ENCODE data around the gene INSIG1. TPM values are rescaled to one million over a fixed set of nuclear protein-coding genes. Genes with fewer than 3 reads are reported as not detected.

INSIG1 gene
- total and polyA plus RNA-seq, 2 donors from 2014 or later, result 24.6 to 25.7 TPM

DNA sequence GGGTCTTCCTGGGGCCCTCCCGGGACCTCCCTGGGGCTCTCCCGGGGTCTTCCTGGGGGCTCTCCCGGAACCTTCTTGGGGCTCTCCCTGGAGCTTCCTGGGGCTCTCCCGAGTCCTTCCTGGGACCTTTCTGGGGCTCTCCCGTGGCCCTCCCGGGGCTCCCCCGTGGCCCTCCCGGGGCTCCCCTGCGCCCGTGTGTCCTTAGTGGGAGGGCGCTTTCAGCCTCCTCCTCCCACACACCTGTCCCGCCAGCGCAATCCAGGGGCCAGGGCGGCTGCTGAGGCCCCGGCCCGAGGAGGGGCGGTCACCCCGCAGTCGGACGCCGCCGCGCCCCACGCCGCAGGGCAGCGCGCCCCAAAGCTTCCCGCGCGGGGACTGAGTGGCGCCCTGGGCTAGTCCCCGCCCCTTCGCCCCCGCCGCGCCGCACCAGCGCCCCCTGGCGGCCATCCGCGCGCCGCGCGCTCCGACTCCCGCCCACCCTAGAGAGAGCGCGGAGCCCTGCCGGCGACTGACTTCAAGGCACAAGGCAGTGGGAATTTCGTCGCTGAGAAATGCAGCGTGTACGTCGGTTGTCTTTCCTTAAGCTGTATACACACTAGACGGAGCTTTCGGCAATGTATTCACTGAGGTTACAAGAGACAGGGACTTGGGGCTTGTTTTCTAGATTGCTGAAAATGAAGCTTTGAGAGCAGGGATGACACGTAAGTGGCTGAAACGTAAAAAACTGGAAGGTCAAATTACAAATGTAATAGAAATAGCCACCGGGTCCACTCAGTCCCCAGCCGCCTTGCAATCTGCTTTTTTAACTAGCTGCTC is 47.1 kb downstream of the INSIG1 start:
- Histone ChIP-seq H3K36me3 (ENCODE audit: control insufficient read depth in 2 of 3, insufficient read depth in 3 of 3, low read length in 3 of 3) (no peaks in the 10 kb centered on the region), H3K9me3 (ENCODE audit: control insufficient read depth in 2 of 3, insufficient read depth in 1 of 3, low read length in 3 of 3) (no peaks in the 10 kb centered on the region), H3K4me3 (ENCODE audit: low read length in 3 of 3) (peak overlapping the region in 1 of 3 donors; percentile 28), H3K4me1 (ENCODE audit: control insufficient read depth in 2 of 3, insufficient read depth in 2 of 3, low read depth in 1 of 3, low read length in 3 of 3) (peaks cover 0 to 5% (median 0%) of the 10 kb centered on the region in 3 donors), H3K27me3 (ENCODE audit: control insufficient read depth, insufficient read depth, low read length) (no peaks in the 10 kb centered on the region), H3K9ac (ENCODE audit: low read length in 3 of 3) (peak overlapping the region in 1 of 3 donors; percentile 65), H3K27ac (ENCODE audit: low read depth in 2 of 2, low read length in 2 of 2) (no peak overlapping the region)
- TF ChIP-seq, protein P1, sequence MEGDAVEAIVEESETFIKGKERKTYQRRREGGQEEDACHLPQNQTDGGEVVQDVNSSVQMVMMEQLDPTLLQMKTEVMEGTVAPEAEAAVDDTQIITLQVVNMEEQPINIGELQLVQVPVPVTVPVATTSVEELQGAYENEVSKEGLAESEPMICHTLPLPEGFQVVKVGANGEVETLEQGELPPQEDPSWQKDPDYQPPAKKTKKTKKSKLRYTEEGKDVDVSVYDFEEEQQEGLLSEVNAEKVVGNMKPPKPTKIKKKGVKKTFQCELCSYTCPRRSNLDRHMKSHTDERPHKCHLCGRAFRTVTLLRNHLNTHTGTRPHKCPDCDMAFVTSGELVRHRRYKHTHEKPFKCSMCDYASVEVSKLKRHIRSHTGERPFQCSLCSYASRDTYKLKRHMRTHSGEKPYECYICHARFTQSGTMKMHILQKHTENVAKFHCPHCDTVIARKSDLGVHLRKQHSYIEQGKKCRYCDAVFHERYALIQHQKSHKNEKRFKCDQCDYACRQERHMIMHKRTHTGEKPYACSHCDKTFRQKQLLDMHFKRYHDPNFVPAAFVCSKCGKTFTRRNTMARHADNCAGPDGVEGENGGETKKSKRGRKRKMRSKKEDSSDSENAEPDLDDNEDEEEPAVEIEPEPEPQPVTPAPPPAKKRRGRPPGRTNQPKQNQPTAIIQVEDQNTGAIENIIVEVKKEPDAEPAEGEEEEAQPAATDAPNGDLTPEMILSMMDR (IDR thresholded peaks at IDR 0.05; ENCODE audit: borderline replicate concordance, extremely low read depth, insufficient read depth), result peak; percentile 89
- peak; percentile 85 to 89 (median 88) for DNase-seq
- FAIRE-seq, result no peak
- intact Hi-C loops (cut with DNase I), result loop anchor here (5.0 kb wide), 1 partner anchor 158 kb away; no protein-coding TSS in a partner anchor

DNA sequence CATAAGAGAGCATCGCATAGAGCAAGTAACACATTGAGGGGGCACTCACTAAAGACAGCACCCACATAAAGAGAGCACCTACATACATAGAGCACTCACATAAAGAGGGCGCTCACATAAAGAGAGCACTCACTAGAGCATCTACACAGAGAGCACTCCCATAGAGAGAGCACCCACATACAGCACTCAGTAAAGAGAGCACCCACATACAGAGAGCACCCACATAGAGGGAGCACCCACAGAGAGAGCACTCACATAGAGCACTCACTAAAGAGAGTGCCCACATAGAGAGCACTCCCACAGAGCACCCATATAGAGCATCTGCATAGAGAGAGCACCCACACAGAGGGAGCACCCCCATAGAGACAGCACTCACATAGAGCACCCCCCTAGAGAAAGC is 47.8 kb downstream of the INSIG1 start:
- Histone ChIP-seq H3K27me3 (ENCODE audit: control insufficient read depth, insufficient read depth, low read length) (no peaks in the 10 kb centered on the region), H3K36me3 (ENCODE audit: control insufficient read depth in 2 of 3, insufficient read depth in 3 of 3, low read length in 3 of 3) (no peaks in the 10 kb centered on the region), H3K4me3 (ENCODE audit: low read length in 3 of 3) (peak overlapping the region in 1 of 3 donors; percentile 28), H3K9me3 (ENCODE audit: control insufficient read depth in 2 of 3, insufficient read depth in 1 of 3, low read length in 3 of 3) (no peaks in the 10 kb centered on the region), H3K4me1 (ENCODE audit: control insufficient read depth in 2 of 3, insufficient read depth in 2 of 3, low read depth in 1 of 3, low read length in 3 of 3) (peaks cover 0 to 5% (median 0%) of the 10 kb centered on the region in 3 donors), H3K9ac (ENCODE audit: low read length in 3 of 3) (no peak overlapping the region), H3K27ac (ENCODE audit: low read depth in 2 of 2, low read length in 2 of 2) (no peak overlapping the region)
- intact Hi-C loops (cut with DNase I), result no loop called here
- DNase-seq (no peak), FAIRE-seq (no peak)
- TF ChIP-seq, protein P1 (IDR thresholded peaks at IDR 0.05; ENCODE audit: borderline replicate concordance, extremely low read depth, insufficient read depth), result no peak

DNA sequence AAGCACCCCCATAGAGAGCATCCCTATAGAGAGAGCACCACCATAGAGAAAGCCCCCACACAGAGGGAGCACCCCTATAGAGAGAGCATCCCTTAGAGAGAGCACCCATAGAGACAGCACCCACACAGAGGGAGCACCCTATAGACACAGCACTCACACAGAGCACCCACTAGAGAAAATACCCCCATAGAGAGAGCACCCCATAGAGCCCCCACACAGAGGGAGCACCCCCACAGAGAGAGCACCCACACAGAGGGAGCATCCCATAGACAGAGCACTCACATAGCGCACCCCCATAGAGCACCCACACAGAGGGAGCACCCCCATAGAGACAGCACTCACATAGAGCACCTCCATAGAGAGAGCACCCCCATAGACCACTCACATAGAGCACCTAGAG is 48.6 kb downstream of the INSIG1 start:
- Histone ChIP-seq H3K36me3 (ENCODE audit: control insufficient read depth in 2 of 3, insufficient read depth in 3 of 3, low read length in 3 of 3) (no peaks in the 10 kb centered on the region), H3K9me3 (ENCODE audit: control insufficient read depth in 2 of 3, insufficient read depth in 1 of 3, low read length in 3 of 3) (no peaks in the 10 kb centered on the region), H3K27ac (ENCODE audit: low read depth in 2 of 2, low read length in 2 of 2) (no peak overlapping the region), H3K9ac (ENCODE audit: low read length in 3 of 3) (no peak overlapping the region), H3K4me1 (ENCODE audit: control insufficient read depth in 2 of 3, insufficient read depth in 2 of 3, low read depth in 1 of 3, low read length in 3 of 3) (peaks cover 0 to 5% (median 0%) of the 10 kb centered on the region in 3 donors), H3K4me3 (ENCODE audit: low read length in 3 of 3) (no peak overlapping the region), H3K27me3 (ENCODE audit: control insufficient read depth, insufficient read depth, low read length) (no peaks in the 10 kb centered on the region)
- no peak for DNase-seq
- TF ChIP-seq, protein P1 (IDR thresholded peaks at IDR 0.05; ENCODE audit: borderline replicate concordance, extremely low read depth, insufficient read depth), result no peak
- intact Hi-C loops (cut with DNase I), result no loop called here
- no peak for FAIRE-seq
